ENCODE data around the gene CDH13.

DNA sequence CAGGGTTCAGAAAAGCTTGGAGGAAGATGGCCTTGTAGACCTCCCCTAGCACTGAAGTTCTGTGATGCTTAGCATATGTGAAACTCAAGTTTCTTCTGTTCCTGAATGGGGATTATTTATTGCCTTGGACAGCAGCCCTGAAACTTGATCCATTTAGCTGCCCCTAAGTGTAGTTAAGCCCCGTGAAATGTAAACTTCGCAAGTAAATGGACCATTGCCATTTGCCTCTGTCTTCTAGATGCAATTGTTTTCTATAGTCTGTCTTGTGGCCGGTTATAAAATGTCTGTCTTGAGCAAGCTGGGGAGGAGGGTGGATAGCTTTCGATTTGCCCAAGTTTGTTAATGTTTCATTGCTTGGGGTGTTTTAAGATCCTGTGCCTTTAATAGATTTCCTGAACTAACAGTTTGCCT lies 261.8 kb downstream of the CDH13 start:
- no peak for TF ChIP-seq CEBPB (IDR thresholded peaks at IDR 0.05)
- no peak for TF ChIP-seq RAD21 (conservative IDR thresholded peaks at IDR 0.05 in 1 of 2, IDR thresholded peaks at IDR 0.05 in 1 of 2)
